Endodermal cell (in vitro differentiated cells): ENCODE measurements around the gene PRDM1. TPM values are rescaled to one million over a fixed set of nuclear protein-coding genes. Genes with fewer than 3 reads are reported as not detected.

ENCODE experiments used
- DNase-seq: peaks from one replicate; pipeline ENCODE4 v3.0.0-alpha.2; 2017
- H3K27ac ChIP-seq: 2 replicates; pipeline ENCODE4 v1.5.1; 2013; ENCODE audit warnings: mild to moderate bottlenecking, low read depth, low read length, moderate library complexity
- H3K27me3 ChIP-seq: 2 replicates; pipeline ENCODE4 v1.6.1; 2013; ENCODE audit warnings: mild to moderate bottlenecking, low read length, moderate library complexity; ENCODE audit not compliant: insufficient read depth, control insufficient read depth, poor library complexity, severe bottlenecking
- H3K36me3 ChIP-seq: 2 replicates; pipeline ENCODE4 v1.7.0; 2013; ENCODE audit warnings: mild to moderate bottlenecking, low read length, moderate library complexity; ENCODE audit not compliant: control insufficient read depth, insufficient read depth
- H3K4me1 ChIP-seq: one replicate; pipeline ENCODE4 v1.7.0; 2013; ENCODE audit warnings: low read length; ENCODE audit not compliant: control insufficient read depth, insufficient read depth
- H3K4me3 ChIP-seq: 2 replicates; pipeline ENCODE4 v1.5.1; 2013; ENCODE audit warnings: mild to moderate bottlenecking, low read length, moderate library complexity
- H3K9ac ChIP-seq: 2 replicates; pipeline ENCODE4 v1.6.1; 2013; ENCODE audit warnings: mild to moderate bottlenecking, low read length, moderate library complexity; ENCODE audit not compliant: poor library complexity, severe bottlenecking; ENCODE audit errors: extremely low read depth
- H3K9me3 ChIP-seq: 2 replicates; pipeline ENCODE4 v1.6.1; 2013; ENCODE audit warnings: mild to moderate bottlenecking, low read length, moderate library complexity; ENCODE audit not compliant: control insufficient read depth
- H3K27ac Mint-ChIP-seq: 2 replicates; pipeline ENCODE4 v1.8.0; 2020; ENCODE audit warnings: mixed read lengths
- H3K27me3 Mint-ChIP-seq: 2 replicates; pipeline ENCODE4 v1.8.0; 2021; ENCODE audit warnings: mild to moderate bottlenecking, mixed read lengths; ENCODE audit not compliant: insufficient read depth
- H3K36me3 Mint-ChIP-seq: 2 replicates; pipeline ENCODE4 v1.8.0; 2020; ENCODE audit warnings: low read depth, mixed read lengths
- H3K4me1 Mint-ChIP-seq: 2 replicates; pipeline ENCODE4 v1.8.0; 2020; ENCODE audit warnings: mixed read lengths
- H3K4me3 Mint-ChIP-seq: 2 replicates; pipeline ENCODE4 v1.8.0; 2020; ENCODE audit warnings: mild to moderate bottlenecking, moderate library complexity, mixed read lengths
- H3K9me3 Mint-ChIP-seq: 2 replicates; pipeline ENCODE4 v1.8.0; 2020; ENCODE audit warnings: mild to moderate bottlenecking, mixed read lengths
- CTCF ChIP-seq: fragments of 200-600 bp; sonication (generic); conservative IDR thresholded peaks from 2 replicates; pipeline ENCODE4 v1.5.0; 2021; ENCODE audit warnings: antibody characterized with exemption, mild to moderate bottlenecking
- WGBS, 2 experiments: methylation state at CpG; one replicate each; pipeline versions ENCODE4 v1.1.5 to v1.1.7; 2013; ENCODE audit warnings: missing lambda C conversion rate in 2 of 2, mixed read lengths in 1 of 2; ENCODE audit not compliant: insufficient coverage in 1 of 2, insufficient read length in 1 of 2; 5-methylcytosine and 5-hydroxymethylcytosine counted together
- total RNA-seq, 2 donors: library from RNA; stranded (reverse); fragmentation: NEBNext Ultra II Directional in 1 of 2; extraction: Animal tissue kit (Norgen Biotek cat#: 25700) in 1 of 2; gene quantifications; 2 replicates in 1 of 2; 3 replicates in 1 of 2; pipeline ENCODE4 v1.2.1, GENCODE V29; 2021

Gene PRDM1
- total RNA-seq, 2 donors from 2014 or later = 54.0 to 74.3 TPM

- WGBS, 2 experiments = 48 to 55% methylated on average over 1 of the region's 1 CpG
- TF ChIP-seq CTCF = no peak
- H3K27ac Mint-ChIP-seq = no peak overlapping the region
- H3K27ac ChIP-seq = no peak overlapping the region
- H3K9me3 ChIP-seq = no peaks in the 10 kb centered on the region
- no peak overlapping the region for H3K9ac ChIP-seq
- H3K4me1 Mint-ChIP-seq = peaks cover 29% of the 10 kb centered on the region
- no peaks in the 10 kb centered on the region for H3K9me3 Mint-ChIP-seq
- H3K4me3 ChIP-seq = no peak overlapping the region
- H3K36me3 Mint-ChIP-seq = peaks cover 21% of the 10 kb centered on the region
- no peak for DNase-seq
- no peak overlapping the region for H3K4me3 Mint-ChIP-seq
- H3K27me3 ChIP-seq = no peaks in the 10 kb centered on the region
- H3K27me3 Mint-ChIP-seq = no peaks in the 10 kb centered on the region
- H3K36me3 ChIP-seq = peaks cover 54% of the 10 kb centered on the region
- H3K4me1 ChIP-seq = peaks cover 5% of the 10 kb centered on the region
These were observed 21.4 kb upstream of the PRDM1 start for GRCh38 chr6:106064756-106065155.

- no peak overlapping the region for H3K4me3 ChIP-seq
- DNase-seq = no peak
- no peak for TF ChIP-seq CTCF
- Mint-ChIP-seq H3K9me3 (no peaks in the 10 kb centered on the region), H3K27ac (no peak overlapping the region), H3K4me1 (peaks cover 23% of the 10 kb centered on the region), H3K27me3 (no peaks in the 10 kb centered on the region), H3K36me3 (peaks cover 27% of the 10 kb centered on the region), H3K4me3 (no peak overlapping the region)
- peaks cover 60% of the 10 kb centered on the region for H3K36me3 ChIP-seq
- H3K9me3 ChIP-seq = no peaks in the 10 kb centered on the region
- H3K27me3 ChIP-seq = no peaks in the 10 kb centered on the region
- WGBS, 2 experiments = 80 to 93% methylated on average over 1 of the region's 1 CpG
- no peak overlapping the region for H3K9ac ChIP-seq
- H3K27ac ChIP-seq = no peak overlapping the region
- H3K4me1 ChIP-seq = peaks cover 5% of the 10 kb centered on the region
These were observed 19.1 kb upstream of the PRDM1 start for GRCh38 chr6:106066989-106067388.

- H3K9ac ChIP-seq = no peak overlapping the region
- WGBS, 2 experiments = 92 to 97% methylated on average over 4 to 8 of the region's 8 CpGs
- no peak for DNase-seq
- peaks cover 47% of the 10 kb centered on the region for H3K36me3 ChIP-seq
- no peak overlapping the region for H3K4me3 ChIP-seq
- H3K36me3 Mint-ChIP-seq = peaks cover 27% of the 10 kb centered on the region
- no peaks in the 10 kb centered on the region for H3K27me3 Mint-ChIP-seq
- no peaks in the 10 kb centered on the region for H3K27me3 ChIP-seq
- peaks cover 9% of the 10 kb centered on the region for H3K4me1 Mint-ChIP-seq
- no peaks in the 10 kb centered on the region for H3K9me3 Mint-ChIP-seq
- H3K4me3 Mint-ChIP-seq = no peak overlapping the region
- no peak overlapping the region for H3K27ac Mint-ChIP-seq
- no peak for TF ChIP-seq CTCF
- no peaks in the 10 kb centered on the region for H3K9me3 ChIP-seq
- H3K27ac ChIP-seq = no peak overlapping the region
- H3K4me1 ChIP-seq = no peaks in the 10 kb centered on the region
These were observed 16.7 kb upstream of the PRDM1 start for GRCh38 chr6:106069478-106069877.
